ENCODE measurements around the gene MTFR1L. TPM values are rescaled to one million over a fixed set of nuclear protein-coding genes. Genes with fewer than 3 reads are reported as not detected.

Gene MTFR1L
- total and polyA plus RNA-seq, 9 of the 15 experiments (the other 6 are each of a cell fraction or from before 2014, with no cell fraction given), result 41.4 to 98.5 (median 53.7) TPM

DNA sequence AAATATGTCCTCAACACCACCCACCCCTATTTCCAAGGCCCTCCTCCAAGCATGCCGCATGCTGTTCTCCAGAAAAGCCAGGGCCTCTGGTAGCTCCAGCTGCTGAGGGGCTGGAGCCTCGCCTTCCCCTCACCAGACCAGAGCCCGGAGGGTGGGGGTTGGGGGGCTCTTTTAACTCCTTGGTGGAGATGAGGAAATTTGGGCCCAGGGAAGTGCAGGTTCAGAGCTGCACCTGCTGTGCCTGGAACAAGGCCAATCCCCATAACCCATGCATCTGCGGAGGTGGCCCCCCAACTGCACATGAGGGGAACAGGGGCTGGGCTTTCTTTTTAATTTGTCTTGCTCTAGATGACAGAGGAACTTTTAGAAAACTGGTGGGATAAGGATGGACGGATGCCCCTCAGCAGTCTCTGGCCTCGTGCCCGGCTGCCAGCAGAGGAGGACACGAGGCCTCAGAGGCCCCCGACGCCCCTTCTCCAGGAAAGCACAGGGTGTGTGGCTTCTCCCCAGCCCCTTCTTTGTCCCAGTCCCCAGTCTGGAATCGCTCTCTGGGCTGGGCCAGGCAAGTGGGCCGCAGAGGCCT lies 20.3 kb upstream of the MTFR1L start (continued):
- TF ChIP-seq ZBTB40 (IDR thresholded peaks at IDR 0.05) (peak; percentile 25; the same call in 1 of the 2 replicates), ZBTB40 (CRISPR knock-in tag; IDR thresholded peaks at IDR 0.05) (no peak), ZNF277 (CRISPR knock-in tag; IDR thresholded peaks at IDR 0.05; ENCODE audit: borderline replicate concordance) (no peak), ZNF76 (CRISPR knock-in tag; IDR thresholded peaks at IDR 0.05; ENCODE audit: borderline replicate concordance) (no peak), HIVEP1 (CRISPR knock-in tag; IDR thresholded peaks at IDR 0.05) (no peak), SRSF1 (IDR thresholded peaks at IDR 0.05; ENCODE audit: low read depth, low read length) (no peak), HMG20B (CRISPR knock-in tag; IDR thresholded peaks at IDR 0.05) (no peak), ZNF75A (CRISPR knock-in tag; IDR thresholded peaks at IDR 0.05) (no peak), ZNF764 (CRISPR knock-in tag; IDR thresholded peaks at IDR 0.05; ENCODE audit: low read depth) (no peak)
- TF ChIP-seq, protein P1, sequence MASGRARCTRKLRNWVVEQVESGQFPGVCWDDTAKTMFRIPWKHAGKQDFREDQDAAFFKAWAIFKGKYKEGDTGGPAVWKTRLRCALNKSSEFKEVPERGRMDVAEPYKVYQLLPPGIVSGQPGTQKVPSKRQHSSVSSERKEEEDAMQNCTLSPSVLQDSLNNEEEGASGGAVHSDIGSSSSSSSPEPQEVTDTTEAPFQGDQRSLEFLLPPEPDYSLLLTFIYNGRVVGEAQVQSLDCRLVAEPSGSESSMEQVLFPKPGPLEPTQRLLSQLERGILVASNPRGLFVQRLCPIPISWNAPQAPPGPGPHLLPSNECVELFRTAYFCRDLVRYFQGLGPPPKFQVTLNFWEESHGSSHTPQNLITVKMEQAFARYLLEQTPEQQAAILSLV (tag; IDR thresholded peaks at IDR 0.05), result no peak
- TF ChIP-seq, protein P2, sequence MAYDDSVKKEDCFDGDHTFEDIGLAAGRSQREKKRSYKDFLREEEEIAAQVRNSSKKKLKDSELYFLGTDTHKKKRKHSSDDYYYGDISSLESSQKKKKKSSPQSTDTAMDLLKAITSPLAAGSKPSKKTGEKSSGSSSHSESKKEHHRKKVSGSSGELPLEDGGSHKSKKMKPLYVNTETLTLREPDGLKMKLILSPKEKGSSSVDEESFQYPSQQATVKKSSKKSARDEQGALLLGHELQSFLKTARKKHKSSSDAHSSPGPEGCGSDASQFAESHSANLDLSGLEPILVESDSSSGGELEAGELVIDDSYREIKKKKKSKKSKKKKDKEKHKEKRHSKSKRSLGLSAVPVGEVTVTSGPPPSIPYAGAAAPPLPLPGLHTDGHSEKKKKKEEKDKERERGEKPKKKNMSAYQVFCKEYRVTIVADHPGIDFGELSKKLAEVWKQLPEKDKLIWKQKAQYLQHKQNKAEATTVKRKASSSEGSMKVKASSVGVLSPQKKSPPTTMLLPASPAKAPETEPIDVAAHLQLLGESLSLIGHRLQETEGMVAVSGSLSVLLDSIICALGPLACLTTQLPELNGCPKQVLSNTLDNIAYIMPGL (CRISPR knock-in tag; IDR thresholded peaks at IDR 0.05), result no peak
